Measurements from ENCODE around the gene ADARB2.

ADARB2 gene

DNA sequence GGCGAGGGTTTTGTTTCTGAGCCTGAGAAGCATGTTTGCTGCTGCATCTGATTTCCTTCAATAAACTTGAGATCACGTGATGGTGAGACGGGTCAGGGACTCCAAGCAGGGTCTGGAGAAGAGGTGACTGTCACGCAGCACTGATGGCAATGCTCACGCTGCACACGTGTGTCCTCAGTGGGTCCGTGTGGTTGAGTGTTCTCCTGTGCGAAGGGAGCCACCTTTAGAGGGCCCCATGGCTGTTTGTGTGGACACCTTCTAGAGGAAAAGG lies 580.8 kb downstream of the ADARB2 start:
- FAIRE-seq, result no peak

- no peak for FAIRE-seq
Measured at GRCh38 chr10:1155791-1156615, 581.3 kb downstream of the ADARB2 start.

DNA sequence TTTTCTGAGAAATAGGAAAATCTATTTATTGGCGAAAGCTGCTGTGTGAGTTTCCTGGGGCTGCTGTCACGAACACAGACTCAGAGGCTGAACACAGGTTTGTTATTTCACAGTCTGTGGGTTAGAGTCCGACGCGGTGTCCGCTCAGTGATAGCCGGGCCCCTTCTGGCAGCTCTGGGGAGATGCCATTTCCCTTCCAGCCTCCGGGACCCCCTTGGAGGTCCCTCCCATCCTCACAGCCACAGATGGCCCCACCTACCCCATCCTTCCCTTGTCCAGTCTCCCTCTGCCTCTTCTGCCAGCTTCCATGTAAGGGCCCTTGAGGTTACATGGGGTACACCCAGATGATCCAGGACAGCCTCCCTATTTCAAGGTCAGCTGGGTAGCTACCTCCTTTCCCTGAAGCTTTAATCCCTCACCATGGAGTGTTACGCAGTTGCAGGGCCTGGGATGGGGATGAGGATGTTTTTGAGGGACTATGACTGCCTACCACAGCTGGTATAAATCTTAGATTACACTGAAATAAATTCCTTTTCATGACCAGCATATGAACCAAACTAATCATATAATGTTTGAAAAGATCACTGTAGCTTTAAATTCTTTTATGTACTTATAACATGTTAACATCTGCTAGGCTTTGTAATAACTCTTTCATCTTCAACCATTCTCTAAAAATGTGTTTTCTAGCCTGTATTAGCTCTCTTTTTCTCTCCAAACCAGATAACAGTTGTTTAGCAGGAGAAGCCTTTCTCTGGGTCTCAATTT lies 582.6 kb downstream of the ADARB2 start:
- no peak for FAIRE-seq

DNA sequence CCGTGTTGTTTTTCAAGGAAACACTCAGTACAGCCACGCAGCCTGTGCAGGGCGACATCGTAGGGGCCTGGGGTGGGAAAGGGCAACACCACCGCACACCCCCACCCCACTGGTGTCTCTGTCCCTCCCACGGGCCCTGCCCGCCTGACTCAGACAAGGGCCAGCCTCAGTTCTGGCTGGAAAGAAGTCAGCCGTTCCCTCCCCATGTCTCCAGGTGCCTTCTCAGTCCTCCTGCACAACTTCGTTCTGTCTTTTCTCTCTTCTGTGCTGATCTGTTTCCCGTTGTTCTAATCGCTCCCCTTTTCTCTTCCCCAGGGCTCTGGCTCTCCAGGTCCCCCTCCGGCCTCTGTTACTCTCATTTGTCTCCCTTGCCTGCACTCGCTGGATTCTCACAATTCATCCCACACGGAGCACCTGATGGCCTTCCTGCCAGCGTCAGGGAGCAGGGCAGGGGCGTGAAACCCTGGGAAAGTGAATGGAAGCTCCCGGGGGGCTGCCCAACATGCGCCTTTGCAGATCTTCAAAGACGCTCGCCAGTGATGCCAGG lies 583.4 kb downstream of the ADARB2 start:
- no peak for FAIRE-seq

DNA sequence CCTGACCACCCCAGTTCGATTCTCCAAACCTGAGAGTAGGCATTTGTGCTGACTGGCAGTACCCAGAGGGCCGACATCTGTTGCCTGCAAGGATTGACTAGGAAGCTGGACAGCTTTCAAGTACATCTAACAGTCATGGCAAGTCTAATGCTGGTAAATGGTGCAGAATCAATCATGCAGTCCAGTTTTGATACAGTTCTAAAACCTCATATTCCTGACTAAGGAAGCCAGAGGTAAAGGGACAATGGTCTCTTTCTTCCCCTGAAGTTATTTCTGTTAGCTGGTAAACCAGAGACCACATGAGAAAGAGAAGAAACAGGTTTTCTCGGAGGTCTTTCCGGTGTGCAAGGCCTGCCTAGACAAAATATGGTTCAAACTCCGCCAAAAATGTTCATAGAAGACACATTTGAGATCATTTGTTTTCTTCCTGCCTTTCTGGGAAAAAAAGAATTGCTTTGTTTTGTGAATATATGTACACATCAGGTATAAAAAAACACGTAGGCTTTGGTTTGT lies 584.0 kb downstream of the ADARB2 start:
- FAIRE-seq, result no peak

GRCh38 chr10:1152386-1153250 lies 584.7 kb downstream of the ADARB2 start:
- FAIRE-seq, result no peak

GRCh38 chr10:1151076-1152033 lies 586.0 kb downstream of the ADARB2 start:
- FAIRE-seq, result no peak

DNA sequence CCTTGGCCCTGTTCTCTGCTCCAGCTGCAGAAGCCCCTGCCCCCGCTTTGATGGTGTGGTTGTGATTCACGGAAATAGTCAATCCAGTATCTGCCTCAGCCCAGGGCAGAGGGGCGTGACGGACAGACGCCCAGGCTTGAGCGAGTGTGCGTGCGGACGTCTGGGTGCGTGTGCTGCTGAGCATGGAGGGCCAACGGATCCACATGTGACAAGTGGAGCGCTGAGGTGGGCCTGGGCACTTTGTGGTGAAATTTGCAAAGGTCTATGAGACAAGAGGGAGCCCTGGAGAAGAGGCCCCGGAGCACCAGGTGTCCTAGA lies 586.7 kb downstream of the ADARB2 start:
- FAIRE-seq, result no peak

DNA sequence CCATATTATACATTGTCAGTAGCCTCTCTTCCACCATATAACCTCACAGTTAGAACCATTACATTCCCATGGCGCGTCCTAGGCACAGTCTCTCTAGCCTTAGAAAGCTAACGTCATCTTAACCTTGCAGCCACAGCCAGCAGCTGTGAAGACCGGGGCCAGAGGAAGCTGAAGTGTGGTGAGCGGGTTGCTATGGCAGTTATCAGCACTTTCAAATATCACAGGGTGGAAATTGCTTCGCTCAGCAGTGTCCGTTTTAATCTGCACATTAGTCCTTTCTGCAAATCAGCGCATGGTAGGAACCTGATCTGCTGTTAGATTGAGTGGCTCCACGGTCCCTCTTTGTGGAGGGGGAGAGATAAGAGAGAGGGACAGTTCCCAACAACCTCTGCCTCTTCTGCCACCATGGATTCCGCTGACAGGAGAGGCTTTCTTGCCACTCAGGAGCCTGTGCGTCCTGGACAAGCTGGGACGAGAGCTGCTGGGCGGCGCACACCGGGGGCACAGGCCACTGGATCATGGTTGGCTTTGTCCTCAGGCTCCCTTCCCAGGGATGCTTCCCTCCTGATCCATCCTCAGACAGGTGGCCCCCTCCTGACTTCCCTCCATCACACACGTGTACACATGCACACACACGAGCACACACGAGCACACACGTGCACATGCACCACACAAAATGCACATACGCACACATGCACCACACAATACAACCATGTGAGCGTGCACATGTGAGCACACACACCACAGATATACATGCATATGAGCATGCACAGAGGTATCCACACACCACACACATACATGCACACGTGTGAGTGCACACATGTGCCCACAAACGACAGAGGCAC lies 587.3 kb downstream of the ADARB2 start:
- no peak for FAIRE-seq

DNA sequence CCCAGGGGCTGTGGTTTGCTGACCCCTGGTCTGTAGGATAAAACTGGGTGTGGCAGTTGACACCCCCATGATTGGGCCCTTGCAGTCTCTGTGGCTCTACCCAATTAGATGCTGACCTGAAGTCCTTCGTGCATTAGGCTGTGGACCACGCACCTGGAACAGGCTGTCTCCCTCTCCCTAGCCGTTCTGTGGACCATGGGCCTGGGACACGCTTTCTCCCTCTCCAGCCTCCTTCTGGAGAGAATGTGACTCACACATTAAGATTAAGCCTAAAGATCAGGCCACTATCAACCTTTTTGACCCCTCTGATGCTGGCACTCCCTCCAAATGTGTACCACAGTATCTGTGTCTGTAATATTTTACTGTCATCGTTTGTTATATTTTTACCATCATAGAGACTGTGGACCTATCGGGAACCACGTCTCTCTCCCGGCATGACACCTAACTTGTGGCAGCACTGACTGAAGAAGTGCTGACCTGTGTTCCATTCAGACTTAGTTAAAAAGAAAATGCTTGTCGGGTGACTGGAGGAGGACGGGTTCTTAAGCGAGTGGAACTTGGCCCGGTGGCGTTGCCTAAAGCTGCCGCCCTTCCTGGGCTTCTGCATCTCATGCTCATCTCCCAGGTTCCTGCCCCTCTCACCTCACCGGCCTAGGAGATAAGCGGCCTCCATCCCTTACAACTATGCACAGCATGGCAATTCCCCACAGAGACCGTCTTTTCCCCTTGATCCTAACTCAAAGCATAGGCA lies 588.3 kb downstream of the ADARB2 start:
- no peak for FAIRE-seq

DNA sequence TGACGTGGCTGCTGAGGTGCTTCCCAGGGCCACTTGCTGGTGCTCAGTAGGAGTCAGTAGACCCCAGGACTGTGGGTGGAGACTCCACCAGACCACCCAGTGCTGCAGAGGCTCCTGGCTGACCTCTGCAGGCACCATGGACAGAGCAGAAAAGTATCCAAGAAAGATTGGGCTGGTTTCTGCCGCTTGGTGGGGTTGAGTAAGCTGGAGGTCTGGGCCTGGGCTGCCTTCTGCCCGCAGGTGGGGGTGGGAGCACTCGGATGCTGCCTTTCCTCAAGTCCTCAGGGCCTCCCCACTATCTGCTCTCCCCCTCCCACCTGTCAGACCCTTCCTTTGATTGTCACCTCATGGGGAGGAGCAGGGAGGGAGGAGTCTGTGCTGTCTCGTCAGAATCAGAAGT lies 589.5 kb downstream of the ADARB2 start:
- no peak for FAIRE-seq

DNA sequence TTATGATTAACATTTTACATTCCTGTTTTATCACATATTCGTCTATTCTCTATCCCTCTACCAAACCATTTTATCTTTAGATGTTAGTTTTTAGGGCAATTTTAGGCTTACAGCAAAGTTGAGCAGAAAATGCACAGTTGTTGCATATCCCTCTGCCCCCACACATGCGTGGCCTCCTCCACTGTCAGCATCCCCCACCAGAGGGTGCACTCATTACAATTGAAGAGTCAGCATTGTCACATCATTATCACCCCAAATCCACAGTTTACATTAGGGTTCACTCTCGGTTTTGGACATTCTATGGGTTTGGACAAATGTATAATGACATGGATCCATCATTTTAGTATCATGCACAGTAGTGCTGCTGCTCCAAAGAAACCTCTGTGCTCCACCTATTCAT lies 594.7 kb downstream of the ADARB2 start:
- no peak for FAIRE-seq

DNA sequence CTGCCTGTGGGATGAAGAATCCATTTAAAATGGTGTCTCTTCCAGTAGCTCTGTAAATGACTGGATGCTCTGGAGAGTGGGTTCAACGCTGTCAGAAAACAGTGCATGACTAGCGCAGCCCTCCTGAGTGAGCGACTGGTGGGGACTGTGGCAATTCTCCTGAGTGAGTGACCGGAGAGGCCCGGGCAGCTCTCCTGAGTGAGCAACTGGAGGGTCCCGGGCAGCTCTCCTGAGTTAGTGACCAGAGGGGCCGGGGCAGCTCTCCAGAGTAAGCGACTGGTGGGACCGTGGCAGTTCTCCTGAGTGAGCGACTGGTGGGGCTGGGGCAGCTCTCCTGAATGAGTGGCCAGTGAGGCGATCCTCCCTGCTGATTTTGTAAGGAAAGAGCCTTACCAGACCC lies 595.6 kb downstream of the ADARB2 start:
- FAIRE-seq, result no peak

GRCh38 chr10:1141261-1141660 lies 596.1 kb downstream of the ADARB2 start:
- FAIRE-seq, result no peak

DNA sequence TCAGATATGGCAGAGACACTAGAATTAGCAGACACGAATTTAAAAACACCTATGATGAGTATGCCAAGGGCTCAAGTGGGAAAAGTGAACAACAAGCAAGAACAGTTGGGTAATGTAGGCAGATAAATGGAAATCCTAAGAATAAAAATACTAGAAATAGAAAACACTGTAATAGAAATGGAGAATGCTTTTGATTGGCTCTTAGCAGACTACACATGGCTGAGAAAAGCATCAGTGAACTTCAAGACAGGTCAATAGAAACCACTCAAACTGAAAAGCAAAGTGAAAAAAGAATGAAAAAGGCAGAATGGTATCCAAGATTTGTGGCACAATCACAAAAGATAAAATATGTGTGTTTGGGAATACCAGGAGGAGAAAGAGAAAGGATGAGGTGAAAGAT lies 598.8 kb downstream of the ADARB2 start:
- FAIRE-seq, result no peak

- no peak for FAIRE-seq
Measured at GRCh38 chr10:1137499-1138163, 599.7 kb downstream of the ADARB2 start.

- FAIRE-seq, result no peak
Measured at GRCh38 chr10:1136268-1136667, 601.1 kb downstream of the ADARB2 start.

DNA sequence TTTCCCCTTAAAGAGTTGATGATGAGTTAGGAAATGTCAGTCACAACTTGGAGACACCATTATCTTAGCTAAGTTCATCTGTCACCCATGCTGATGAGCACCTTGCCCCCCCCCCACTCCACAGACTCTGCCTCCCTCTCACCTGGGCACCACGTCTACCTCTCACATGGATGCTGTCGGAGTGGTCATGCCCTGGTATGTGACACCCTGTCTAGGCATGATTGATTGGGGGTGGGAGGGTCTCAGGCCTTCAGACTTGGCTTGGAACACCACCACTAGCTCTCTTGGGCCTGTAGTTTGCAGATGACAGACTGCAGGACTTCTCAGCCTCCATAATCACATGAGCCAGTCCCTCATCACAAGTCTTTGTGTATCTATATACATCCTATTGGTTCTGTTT lies 603.2 kb downstream of the ADARB2 start:
- FAIRE-seq, result no peak

DNA sequence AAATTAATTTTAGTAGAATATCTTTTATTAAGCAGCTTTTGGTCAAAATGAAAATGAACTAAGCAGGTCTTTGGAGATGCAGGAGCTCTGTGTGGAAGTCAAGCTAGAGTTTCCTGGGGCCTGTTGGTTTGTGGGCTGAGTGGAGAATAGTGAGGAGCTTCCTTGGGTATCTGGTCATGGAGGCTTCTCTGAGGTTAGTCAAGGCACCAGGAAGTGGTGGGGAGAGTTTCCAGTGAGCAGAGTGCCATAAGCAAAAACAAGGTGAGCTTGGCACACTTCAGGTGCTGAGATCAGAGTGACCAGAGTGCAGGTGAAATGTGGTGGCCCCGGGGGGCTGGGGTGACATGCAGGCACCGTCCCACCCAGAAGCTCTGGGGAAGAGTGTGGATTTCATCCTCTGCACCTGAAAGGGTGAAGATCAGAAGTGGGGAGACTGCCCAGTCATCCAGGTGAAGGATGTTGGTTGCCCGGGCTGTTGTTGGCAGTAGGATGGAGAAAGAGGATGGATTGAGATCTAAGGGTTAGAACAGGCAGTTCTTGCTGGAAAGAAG lies 603.8 kb downstream of the ADARB2 start:
- no peak for FAIRE-seq
